GM21381 (cell line): ENCODE results near the gene BANF2.

ENCODE experiments used
- ATAC-seq: cut with Tn5 transposase; IDR thresholded peaks from one replicate; pipeline ENCODE4 v1.9.1; 2021; ENCODE audit warnings: mild to moderate bottlenecking, moderate library complexity; ENCODE audit not compliant: unreplicated experiment

Gene BANF2

GRCh38 chr20:17663486-17663885 is 36.3 kb upstream of the BANF2 start:
- no peak for ATAC-seq

GRCh38 chr20:17664025-17664633 is 35.6 kb upstream of the BANF2 start:
- ATAC-seq, result peak; percentile 51

- no peak for ATAC-seq
These were observed 34.0 kb upstream of the BANF2 start for GRCh38 chr20:17665756-17666155.

DNA sequence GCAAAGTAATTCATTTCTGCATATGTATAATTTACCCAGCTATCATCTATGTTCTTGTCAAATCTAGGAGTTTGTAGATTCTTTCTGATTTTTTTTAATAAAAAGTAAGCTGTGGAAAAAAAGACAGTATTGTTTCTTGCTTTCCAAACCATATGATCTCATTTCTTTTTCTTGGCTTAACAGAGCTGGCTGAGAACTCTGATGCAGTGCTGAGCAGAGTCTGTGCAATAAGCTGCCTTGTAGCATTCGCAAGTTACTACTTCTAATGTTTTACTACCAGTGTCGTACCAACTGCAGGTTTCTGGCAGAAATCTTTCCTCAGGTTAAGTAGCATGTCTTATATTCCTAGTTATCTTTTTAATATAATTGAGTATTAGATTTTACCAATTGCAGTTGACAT is 33.3 kb upstream of the BANF2 start:
- no peak for ATAC-seq

GRCh38 chr20:17667445-17667844 is 32.3 kb upstream of the BANF2 start:
- no peak for ATAC-seq

DNA sequence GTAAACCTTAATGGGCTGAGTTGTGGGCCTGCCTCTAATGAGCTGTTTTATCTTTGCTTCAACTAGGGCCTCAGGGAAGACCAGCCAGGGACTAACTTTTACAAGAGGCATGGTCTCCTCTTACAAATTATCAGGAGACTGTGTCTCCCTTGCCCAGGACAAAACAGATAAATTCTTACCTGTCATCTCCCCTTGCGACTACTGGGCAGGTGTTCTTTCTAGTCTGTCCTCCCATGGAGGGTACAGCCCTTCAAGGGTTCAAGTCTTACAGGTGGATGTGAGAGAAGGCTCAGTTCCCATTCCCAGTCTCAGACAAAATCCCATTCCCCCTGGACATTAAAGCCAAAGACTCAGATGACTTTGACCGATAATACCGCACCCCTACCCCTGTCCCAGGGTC is 31.3 kb upstream of the BANF2 start:
- no peak for ATAC-seq

GRCh38 chr20:17669306-17669931 is 30.3 kb upstream of the BANF2 start:
- ATAC-seq, result no peak

DNA sequence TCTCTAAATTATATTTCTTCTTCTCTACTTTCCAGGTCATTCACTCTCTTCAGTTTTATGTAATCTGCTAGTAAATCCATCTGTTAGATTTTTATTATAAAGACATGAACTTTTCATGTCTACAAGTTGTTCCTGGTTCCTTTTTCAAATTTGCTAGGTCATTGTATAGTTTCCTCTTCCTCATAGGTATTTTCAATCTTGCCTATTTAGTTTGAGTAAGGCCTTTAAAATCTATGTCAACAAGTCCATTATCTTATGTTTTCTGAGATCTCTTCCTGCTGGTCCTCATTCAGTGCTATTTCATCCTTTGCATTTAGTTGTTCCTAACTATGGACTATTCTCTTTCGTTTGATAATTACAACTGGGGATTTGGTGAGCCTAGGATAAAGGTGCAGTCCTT is 28.8 kb upstream of the BANF2 start:
- no peak for ATAC-seq

- no peak for ATAC-seq
These were observed 28.2 kb upstream of the BANF2 start for GRCh38 chr20:17671565-17671964.

DNA sequence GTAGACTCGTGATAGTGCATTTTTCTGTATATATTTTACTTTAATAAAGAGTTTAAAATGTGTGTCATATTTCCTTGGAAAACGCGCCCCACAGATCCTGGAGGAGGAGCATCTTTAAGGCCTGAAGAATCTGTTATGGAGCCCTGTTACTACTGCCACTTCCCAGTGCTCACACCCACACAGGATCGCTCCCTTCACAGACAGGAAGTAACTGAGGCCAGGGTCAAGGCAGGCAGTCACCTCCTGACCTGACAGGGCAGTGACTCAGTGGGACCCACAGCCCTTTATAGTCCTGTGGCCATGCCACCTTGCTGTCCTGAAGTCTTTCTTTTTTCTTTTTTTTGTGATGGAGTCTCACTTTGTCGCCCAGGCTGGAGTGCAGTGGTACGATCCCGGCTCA is 26.7 kb upstream of the BANF2 start:
- ATAC-seq, result no peak

DNA sequence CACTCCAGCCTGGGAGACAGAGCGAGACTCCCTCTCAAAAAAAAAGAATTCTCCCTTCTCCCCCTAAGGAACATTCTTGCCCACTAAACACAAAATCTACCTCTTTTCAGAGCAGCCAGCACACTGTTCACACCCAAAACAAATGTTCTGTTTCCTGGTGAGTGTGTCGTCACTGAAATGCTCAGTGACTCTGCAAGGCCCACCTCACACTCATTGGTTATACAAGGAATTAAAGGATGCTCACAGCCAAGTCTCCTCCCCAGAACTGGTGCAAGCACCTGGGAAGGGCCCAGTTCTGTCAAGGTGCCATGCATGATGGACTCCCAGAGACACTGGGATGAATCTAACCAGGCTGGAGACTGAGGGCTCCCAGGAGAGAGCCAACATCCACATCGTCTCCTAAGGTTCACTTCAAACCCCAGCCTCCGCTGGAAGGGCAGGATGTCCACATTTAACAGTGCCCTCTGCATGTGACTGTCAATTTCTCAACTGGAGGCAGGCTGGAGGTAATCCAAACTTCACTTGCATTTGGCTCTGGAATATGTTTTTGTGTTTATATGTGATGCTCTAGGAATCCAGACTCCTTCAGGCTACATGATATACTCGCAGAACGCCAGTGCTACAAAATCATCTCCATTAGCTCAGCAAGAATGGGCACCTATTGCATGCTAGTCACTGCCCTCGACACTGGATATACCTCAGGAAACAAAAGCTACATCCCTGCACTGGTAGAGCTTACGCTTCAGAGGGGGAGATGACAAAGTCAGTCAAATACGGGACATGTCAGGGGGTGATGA is 24.8 kb upstream of the BANF2 start:
- no peak for ATAC-seq

DNA sequence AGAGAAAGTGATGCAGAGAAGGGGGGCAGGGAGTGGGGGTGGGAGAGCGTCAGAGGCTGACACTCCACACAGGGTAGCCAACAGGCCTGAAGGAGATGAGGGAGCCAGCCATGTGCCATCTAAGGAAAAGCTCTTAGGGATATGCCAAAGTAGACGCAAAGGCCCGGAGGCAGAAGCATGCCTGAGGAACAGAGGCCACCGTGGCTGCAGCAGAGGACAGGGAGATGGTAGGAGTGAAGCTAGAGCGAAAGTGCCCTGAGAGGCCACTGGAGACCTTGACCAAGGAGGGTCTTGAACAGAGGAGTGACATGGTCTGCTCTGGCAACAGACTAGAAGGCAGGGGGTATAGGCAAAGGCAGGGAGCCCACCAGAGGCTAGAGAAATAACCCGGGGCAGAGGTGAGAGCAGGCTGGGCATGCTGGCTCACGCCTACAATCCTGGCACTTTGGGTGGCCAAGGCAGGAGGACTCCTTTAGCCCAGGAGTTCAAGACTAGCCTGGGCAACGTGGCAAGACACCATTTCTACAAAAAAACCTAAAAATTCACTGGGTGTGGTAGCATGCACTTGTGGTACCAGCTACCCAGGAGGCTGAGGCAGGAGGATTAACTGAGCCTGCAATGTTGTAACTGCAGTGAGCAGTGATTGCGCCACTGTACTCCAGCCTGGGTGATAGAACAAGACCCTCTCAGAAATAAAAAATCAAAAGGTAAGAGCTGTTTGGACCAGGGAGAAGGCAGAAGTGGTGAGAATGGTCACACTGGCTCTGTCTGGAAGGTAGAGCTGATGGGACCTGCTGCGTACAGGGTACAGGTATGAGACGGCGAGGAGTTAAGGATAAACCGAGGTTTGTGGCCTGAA is 24.0 kb upstream of the BANF2 start:
- ATAC-seq, result no peak

DNA sequence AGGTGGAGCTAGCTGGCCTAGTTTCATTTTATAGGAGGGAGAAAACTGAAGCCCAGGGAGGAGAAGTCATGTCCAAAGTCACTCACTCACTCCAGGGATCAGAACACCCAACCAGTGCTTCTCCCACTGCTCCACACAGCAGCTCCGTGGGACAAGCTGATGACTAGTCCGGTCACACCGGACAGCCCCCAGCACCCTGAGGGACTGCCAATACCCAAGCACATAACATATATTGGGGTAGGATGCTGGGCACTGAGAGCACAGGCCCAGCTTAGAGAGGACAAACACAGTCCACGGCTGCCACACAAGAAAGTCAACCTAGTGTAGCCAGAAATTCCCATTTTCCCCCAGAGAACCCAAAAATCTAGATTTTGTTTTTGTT is 23.4 kb upstream of the BANF2 start:
- ATAC-seq, result no peak

GRCh38 chr20:17676942-17677341 is 22.8 kb upstream of the BANF2 start:
- ATAC-seq, result no peak

- ATAC-seq, result no peak
These were observed 21.5 kb upstream of the BANF2 start for GRCh38 chr20:17678295-17678694.

DNA sequence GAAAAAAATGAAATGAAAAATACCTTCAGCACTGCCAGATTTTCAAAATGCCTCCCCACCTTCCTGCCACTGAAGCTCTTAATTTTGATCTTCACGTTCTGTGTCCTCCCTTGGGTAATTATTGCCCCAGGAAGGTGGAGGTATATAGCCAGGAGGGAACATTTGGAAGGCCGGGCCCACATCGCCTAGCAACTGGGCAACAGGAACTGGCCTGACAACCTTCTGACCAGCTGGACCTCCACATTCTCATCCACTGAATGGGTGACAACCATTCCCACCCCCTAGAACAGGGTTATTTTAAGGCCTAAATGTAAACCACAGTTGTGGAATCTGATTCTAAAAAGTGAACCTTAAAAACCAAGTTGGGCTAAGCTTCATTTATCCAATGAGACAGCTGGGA is 20.9 kb upstream of the BANF2 start:
- no peak for ATAC-seq

- no peak for ATAC-seq
These were observed 19.6 kb upstream of the BANF2 start for GRCh38 chr20:17679941-17680835.

DNA sequence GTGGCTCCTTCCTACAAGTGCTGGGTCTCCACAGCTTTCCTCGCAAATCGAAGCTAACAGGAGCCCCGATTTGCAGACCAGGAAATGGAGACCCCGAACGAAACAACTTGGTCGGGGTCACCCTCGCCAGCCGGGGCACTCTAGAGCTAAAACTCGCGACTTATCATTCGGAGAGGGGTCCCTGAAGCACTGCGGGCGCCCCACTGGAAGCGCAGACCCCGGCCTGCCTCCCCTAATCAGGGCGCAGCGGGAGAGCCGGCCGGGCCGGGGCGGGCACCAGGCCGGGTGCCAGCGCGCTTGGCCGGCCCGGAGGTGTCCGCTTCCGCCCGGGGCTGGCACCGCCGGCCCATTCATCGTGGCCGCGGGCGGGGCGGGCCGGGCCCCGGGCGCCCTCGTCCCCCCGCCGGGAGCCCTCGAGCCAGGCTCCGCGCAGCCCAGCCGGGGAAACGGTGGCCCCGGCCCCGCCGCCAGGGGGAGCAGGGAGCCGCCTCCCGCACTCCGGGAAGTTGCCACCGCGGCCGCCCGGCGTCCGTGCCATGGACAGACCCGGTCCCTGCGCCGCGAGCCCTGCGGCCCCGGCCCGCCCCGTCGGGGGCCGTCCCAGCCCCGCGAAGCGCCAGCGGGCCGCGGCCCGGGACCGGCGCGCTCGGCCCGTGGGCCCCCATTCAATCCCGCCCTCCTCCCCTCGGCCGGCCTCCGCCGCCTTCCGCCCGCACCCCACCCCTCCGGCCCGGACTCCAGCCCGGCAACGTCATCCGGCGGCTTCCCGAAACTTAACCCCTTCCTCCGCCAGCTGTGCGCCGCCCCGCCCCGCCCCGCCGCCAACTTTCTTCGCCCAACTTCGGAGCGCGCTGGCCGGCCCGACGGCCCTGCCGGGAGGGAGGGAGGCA is 18.7 kb upstream of the BANF2 start:
- peak; percentile 34 for ATAC-seq

GRCh38 chr20:17681726-17682102 is 18.1 kb upstream of the BANF2 start:
- peak; percentile 14 for ATAC-seq
